GM19023 (cell line): ENCODE data around the gene PRKCA.
"Not testable (repeated sequence)": the region's sequence is repeated elsewhere in the genome, so short reads cannot be mapped to it uniquely, and the experiment has no call there.

Experiments
- ATAC-seq: cut with Tn5 transposase; IDR thresholded peaks from one replicate; pipeline ENCODE4 v1.9.1; 2021; ENCODE audit warnings: mild to moderate bottlenecking, moderate library complexity; ENCODE audit not compliant: unreplicated experiment

PRKCA gene

GRCh38 chr17:66698270-66698669, 395.9 kb downstream of the PRKCA start:
- no peak for ATAC-seq

- no peak for ATAC-seq
Observed at GRCh38 chr17:66701462-66701861, 399.0 kb downstream of the PRKCA start.

GRCh38 chr17:66702106-66702936, 399.9 kb downstream of the PRKCA start:
- ATAC-seq: no peak

DNA sequence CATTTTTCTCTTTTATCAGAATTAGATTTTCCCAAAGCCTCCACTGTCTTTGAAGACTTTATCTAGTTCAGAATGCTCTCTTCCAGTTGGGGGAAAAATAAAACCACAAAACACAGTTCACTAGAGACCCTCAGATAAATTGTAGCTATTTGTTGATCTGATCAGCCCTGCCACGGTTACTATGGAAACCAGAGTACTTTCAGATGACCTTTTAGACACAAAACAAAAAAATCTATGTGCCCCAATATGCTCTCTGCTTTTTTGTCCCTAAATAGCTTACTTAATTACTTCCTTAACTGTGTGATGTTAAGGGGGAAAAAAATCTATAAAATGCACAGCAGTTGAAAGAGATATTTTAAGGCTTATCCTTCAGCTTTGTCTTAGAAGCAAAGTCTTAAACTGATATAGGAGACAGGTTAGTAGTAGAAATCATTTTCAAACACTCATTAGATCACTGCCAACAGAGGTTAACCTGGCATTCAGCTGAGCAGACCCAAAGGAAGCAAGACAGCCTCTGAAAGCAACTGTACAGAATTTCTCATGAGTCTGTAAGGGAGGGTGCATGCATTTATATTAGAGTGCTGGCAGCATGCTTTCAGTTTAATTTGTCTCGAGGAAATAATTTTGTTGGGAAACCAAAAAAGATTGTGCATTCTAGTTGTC, 402.6 kb downstream of the PRKCA start:
- no peak for ATAC-seq

GRCh38 chr17:66706851-66707450, 404.5 kb downstream of the PRKCA start:
- no peak for ATAC-seq

- no peak for ATAC-seq
Observed at GRCh38 chr17:66711401-66711800, 409.0 kb downstream of the PRKCA start.

DNA sequence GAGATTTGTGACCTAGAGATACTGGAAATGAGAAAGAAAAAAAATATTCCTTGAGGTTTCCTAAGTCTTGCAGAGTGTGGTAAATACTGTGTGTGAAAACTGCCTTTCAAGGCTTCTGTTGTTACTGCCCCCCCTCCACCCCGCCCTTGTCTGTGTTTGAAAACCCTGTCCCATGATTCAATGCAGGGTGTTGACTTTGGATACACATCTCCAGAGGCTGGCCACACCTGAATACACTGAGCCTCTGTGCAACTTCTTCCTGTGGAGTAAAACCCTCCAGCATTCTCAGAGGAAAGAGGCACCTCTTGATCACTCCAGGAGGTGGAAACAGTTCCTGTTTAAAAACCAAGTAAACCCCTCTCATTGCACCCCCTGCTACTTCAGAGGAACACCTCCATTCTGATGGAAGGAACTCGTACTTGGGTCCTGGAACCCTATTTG, 409.5 kb downstream of the PRKCA start:
- ATAC-seq: no peak

GRCh38 chr17:66712453-66712852, 410.0 kb downstream of the PRKCA start:
- no peak for ATAC-seq

GRCh38 chr17:66713021-66713532, 410.7 kb downstream of the PRKCA start:
- not testable (repeated sequence) for ATAC-seq

GRCh38 chr17:66713533-66714042, 411.2 kb downstream of the PRKCA start:
- ATAC-seq: peak; percentile 67

GRCh38 chr17:66714046-66715023, 411.9 kb downstream of the PRKCA start:
- ATAC-seq: no peak

GRCh38 chr17:66715076-66715675, 412.8 kb downstream of the PRKCA start:
- no peak for ATAC-seq

GRCh38 chr17:66715745-66716156, 413.3 kb downstream of the PRKCA start:
- no peak for ATAC-seq

GRCh38 chr17:66716236-66717026, 414.0 kb downstream of the PRKCA start:
- ATAC-seq: no peak

GRCh38 chr17:66717641-66718058, 415.2 kb downstream of the PRKCA start:
- peak; percentile 56 for ATAC-seq

- ATAC-seq: no peak
Observed at GRCh38 chr17:66720027-66720426, 417.6 kb downstream of the PRKCA start.

- ATAC-seq: no peak
Observed at GRCh38 chr17:66720567-66720966, 418.2 kb downstream of the PRKCA start.

DNA sequence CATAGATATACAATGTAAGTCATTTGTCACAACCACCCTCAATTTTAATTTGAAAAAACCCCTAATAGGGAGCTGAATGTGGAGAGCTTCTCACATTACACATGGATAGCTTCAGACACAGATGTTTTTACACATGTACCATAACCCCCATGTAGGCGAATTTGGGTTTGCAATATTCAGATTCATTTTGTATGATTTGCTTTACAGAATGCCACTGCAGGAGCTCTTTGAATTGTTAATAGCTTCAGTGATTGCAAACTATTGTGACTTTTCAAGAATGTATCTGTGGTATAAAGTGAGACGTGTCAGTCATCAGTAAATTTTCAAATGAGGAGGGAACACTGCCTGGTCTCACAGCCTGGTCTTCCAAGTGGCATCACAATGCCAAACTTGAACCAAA, 419.9 kb downstream of the PRKCA start:
- no peak for ATAC-seq
